Right cardiac atrium (tissue), 5 donors: ENCODE results near the gene KRT31. TPM values are rescaled to one million over a fixed set of nuclear protein-coding genes. Genes with fewer than 3 reads are reported as not detected.

Source experiments
- ATAC-seq, 2 donors: fragments of 200-7000 bp; cut with Tn5 transposase; one replicate each; pipeline versions ENCODE4 v1.8.0 to v1.9.1; 2020; ENCODE audit warnings: moderate library complexity in 2 of 2, mild to moderate bottlenecking in 1 of 2
- DNase-seq, 3 donors: peaks; one replicate each; pipeline ENCODE4 v3.0.0-alpha.2; 2020
- H3K27ac ChIP-seq: one replicate; pipeline ENCODE4 v1.5.1; 2013; ENCODE audit warnings: mild to moderate bottlenecking, low read length, control low read depth, moderate library complexity
- H3K27me3 ChIP-seq: one replicate; pipeline ENCODE4 v1.6.1; 2013; ENCODE audit not compliant: control insufficient read depth, insufficient read depth
- H3K4me1 ChIP-seq: one replicate; pipeline ENCODE4 v1.6.1; 2013; ENCODE audit warnings: low read length; ENCODE audit not compliant: control insufficient read depth, insufficient read depth
- H3K4me3 ChIP-seq: one replicate; pipeline ENCODE4 v1.5.1; 2013; ENCODE audit warnings: low read length, control low read depth
- H3K9me3 ChIP-seq: one replicate; pipeline ENCODE4 v1.6.1; 2013; ENCODE audit warnings: low read length; ENCODE audit not compliant: control insufficient read depth
- WGBS: extraction: QIAGEN DNeasy Blood & Tissue Kit; methylation state at CpG from one replicate; pipeline ENCODE4 v1.1.7; 2013; 5-methylcytosine and 5-hydroxymethylcytosine counted together
- intact Hi-C, 4 donors: fragments of 100-400 bp; cut with DNase I; formaldehyde crosslinking; loops; one replicate each; pipeline versions ENCODE4 v1.11.0 to v1.14.0; 2022 to 2023
- long read RNA-seq, 4 donors: library from polyadenylated mRNA; unstranded; transcript quantifications; one replicate each; pipeline ENCODE4 v2.0.0, GENCODE V29; 2020 to 2021
- polyA plus RNA-seq: library from polyadenylated mRNA; stranded (reverse); fragments of 200-250 nt; gene quantifications from one replicate; pipeline ENCODE4 v1.2.3, GENCODE V29; 2013
- total RNA-seq, 4 donors: library from RNA; stranded (reverse); fragmentation: NEBNext Ultra II Directional; extraction: Animal tissue kit (Norgen Biotek cat#: 25700); gene quantifications; one replicate each; pipeline ENCODE4 v1.2.1, GENCODE V29; 2021
- donor health status: healthy with polysubstance abuse.
- donor health status: DM: no; HTN: yes; CAD: no.
- donor health status: DM: no; HTN: no; CAD: no.
- donor health status: DM: no; HTN: yes; CAD: no; lungs with severe emphysema.
- donor health status: DM: yes; HTN: yes; CAD: no.

Gene KRT31
- not detected for total RNA-seq
- polyA plus RNA-seq, result not detected
- long read RNA-seq, donor 1, result 0 reads
- long read RNA-seq, donor 2, result 0 reads
- long read RNA-seq, donor 3, result 0 reads
- long read RNA-seq, donor 4, result 0 reads

DNA sequence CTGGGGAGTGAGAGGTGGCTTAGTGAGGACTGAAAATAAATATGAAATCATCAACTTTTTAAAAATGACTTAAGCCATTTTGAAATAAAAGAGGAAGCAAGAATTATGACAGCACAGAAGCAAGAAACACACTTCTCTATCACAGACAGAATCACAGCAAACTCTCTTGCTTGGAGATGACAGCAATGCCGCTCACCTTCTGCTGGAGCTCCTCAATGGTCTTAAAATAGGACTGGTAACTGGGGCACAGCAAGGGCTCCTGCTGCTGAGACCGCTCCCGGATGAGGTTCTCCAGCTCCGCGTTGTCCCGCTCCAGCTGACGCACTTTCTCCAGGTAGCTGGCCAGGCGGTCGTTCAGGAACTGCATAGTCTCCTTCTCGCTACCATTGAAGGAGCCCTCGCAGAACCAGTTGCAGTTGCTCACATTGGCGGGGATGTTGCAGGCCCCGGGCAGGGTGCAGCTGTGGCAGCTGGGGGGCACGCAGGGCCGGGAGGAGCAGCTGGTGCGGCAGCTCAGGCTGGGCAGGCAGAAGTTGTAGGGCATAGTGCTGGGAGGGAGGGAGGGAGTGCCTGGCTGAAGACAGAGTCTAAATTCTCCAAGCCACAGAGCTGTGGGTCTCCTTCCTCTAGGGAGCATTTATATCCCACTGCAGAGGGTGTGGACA, at the start of gene KRT31:
KRT31 (minus strand) TSS at position 613 of the 665 bp plus-strand sequence; CDS start at position 544, 69 bp downstream.
- no peaks in the 10 kb centered on the region for H3K27me3 ChIP-seq
- no peak within 1 kb of the TSS for H3K4me3 ChIP-seq
- H3K27ac ChIP-seq, result no peak within 1 kb of the TSS
- WGBS, result 87% methylated on average over 16 of the region's 16 CpGs
- H3K4me1 ChIP-seq, result peaks cover 9% of the 10 kb centered on the region
- no peaks in the 10 kb centered on the region for H3K9me3 ChIP-seq
- DNase-seq (no peak), ATAC-seq (no peak)
- intact Hi-C loops, result no loop called here

- no peak for DNase-seq
- intact Hi-C loops, result no loop called here
- Histone ChIP-seq H3K9me3 (peaks cover 6% of the 10 kb centered on the region), H3K4me3 (no peak overlapping the region), H3K27ac (no peak overlapping the region), H3K4me1 (no peaks in the 10 kb centered on the region), H3K27me3 (peaks cover 2% of the 10 kb centered on the region)
- 29% methylated on average over 2 of the region's 2 CpGs for WGBS
- ATAC-seq, result peak in 1 of 2 donors; percentile 33
These were observed 49.4 kb upstream of the KRT31 start for GRCh38 chr17:41446806-41447205.

- 52% methylated on average over 3 of the region's 3 CpGs for WGBS
- intact Hi-C loops, result no loop called here
- H3K4me3 ChIP-seq, result no peak overlapping the region
- H3K9me3 ChIP-seq, result peaks cover 2% of the 10 kb centered on the region
- H3K27me3 ChIP-seq, result no peaks in the 10 kb centered on the region
- H3K27ac ChIP-seq, result no peak overlapping the region
- DNase-seq (no peak), ATAC-seq (no peak)
- H3K4me1 ChIP-seq, result no peaks in the 10 kb centered on the region
These were observed 47.2 kb upstream of the KRT31 start for GRCh38 chr17:41444640-41445039.

- Histone ChIP-seq H3K9me3 (peaks cover 2% of the 10 kb centered on the region), H3K4me1 (no peaks in the 10 kb centered on the region), H3K4me3 (no peak overlapping the region), H3K27ac (no peak overlapping the region), H3K27me3 (no peaks in the 10 kb centered on the region)
- 54% methylated on average over 1 of the region's 1 CpG for WGBS
- no peak for DNase-seq
- intact Hi-C loops, result no loop called here
- ATAC-seq, result no peak
These were observed 46.8 kb upstream of the KRT31 start for GRCh38 chr17:41444186-41444585.

- Histone ChIP-seq H3K9me3 (peaks cover 2% of the 10 kb centered on the region), H3K27me3 (no peaks in the 10 kb centered on the region), H3K4me3 (no peak overlapping the region), H3K4me1 (no peaks in the 10 kb centered on the region), H3K27ac (no peak overlapping the region)
- intact Hi-C loops, result no loop called here
- WGBS, result 69% methylated on average over 4 of the region's 4 CpGs
- DNase-seq (no peak), ATAC-seq (no peak)
These were observed 45.3 kb upstream of the KRT31 start for GRCh38 chr17:41442739-41443138.

DNA sequence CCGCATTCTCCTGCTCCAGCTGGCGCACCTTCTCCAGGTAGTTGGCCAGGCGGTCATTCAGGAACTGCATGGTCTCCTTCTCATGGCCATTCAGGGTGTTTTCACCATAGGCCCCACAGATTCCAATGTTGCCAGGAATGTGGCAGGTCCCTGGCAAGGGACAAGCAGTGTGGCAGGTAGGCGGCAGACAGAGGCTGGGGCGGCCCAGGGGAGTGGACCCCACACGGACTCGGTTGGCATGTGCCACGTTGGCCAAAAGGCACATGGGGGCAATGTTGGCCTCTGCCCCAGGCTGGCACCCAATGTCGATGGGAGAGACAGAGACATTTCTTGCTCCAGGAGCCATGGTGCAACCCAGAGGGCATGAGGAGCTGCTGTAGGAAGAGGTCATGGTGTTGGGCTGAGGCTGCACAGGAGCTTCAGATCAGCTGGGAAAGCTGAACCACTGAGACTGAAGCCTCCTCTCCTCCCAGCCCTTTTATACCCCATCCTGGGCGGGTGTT, 43.2 kb upstream of the KRT31 start, which contains the start of gene KRT38:
KRT38 (minus strand) TSS at position 453 of the 503 bp plus-strand sequence; CDS start at position 391, 62 bp downstream.
- ATAC-seq (no peak), DNase-seq (no peak)
- Histone ChIP-seq H3K27me3 (no peaks in the 10 kb centered on the region), H3K4me1 (no peaks in the 10 kb centered on the region), H3K9me3 (peaks cover 2% of the 10 kb centered on the region), H3K27ac (no peak within 1 kb of the TSS), H3K4me3 (no peak within 1 kb of the TSS)
- 93% methylated on average over 10 of the region's 10 CpGs for WGBS
- intact Hi-C loops, result no loop called here

DNA sequence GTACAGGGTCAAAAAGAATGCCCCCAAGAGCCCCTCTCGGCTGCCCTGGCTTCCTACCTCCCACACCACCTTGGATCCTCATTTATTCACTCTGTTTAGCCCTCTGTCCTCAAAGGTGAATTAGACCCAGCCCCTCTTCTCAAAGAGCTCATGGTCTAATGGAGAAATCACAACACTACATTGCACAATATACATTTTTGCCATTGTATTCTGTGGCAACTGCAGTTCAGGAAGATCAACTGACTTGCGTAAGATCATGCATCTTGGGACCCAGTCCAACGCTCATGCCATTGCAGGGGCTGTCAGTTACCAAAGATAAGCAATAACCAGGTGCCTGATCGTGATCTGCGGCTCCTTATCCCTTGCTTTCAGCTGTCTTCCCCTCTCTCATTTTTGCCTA, 42.0 kb upstream of the KRT31 start:
- no peaks in the 10 kb centered on the region for H3K4me1 ChIP-seq
- ATAC-seq (no peak), DNase-seq (no peak)
- no peak overlapping the region for H3K27ac ChIP-seq
- 66% methylated on average over 5 of the region's 5 CpGs for WGBS
- H3K4me3 ChIP-seq, result no peak overlapping the region
- no peaks in the 10 kb centered on the region for H3K27me3 ChIP-seq
- peaks cover 2% of the 10 kb centered on the region for H3K9me3 ChIP-seq
- intact Hi-C loops, result no loop called here

- WGBS, result 88% methylated on average over 9 of the region's 9 CpGs
- intact Hi-C loops, result no loop called here
These were observed 40.4 kb upstream of the KRT31 start for GRCh38 chr17:41437769-41438168.

DNA sequence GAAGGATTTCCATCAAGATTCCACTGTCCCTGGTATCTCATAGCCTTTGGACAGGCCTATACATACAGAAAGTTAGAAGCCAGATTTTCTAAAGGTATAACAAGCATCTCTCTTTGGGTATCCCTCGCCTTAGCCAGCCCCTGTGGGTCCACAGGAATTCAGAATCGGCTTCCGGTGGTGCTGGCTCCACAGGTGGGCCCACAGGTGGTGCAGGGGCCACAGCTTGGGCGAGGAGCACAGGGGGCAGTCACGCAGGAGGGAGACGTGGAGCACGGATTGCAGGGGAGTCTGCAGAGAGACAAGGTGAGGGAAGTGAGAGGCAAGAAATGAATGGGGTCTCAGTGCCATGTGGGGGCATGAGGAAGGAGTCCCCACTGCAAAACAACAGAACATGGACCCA, 39.8 kb upstream of the KRT31 start:
- 83% methylated on average over 7 of the region's 7 CpGs for WGBS
- ATAC-seq, result no peak
- Histone ChIP-seq H3K27me3 (no peaks in the 10 kb centered on the region), H3K27ac (no peak overlapping the region), H3K4me3 (no peak overlapping the region), H3K4me1 (no peaks in the 10 kb centered on the region), H3K9me3 (no peaks in the 10 kb centered on the region)
- no peak for DNase-seq
- intact Hi-C loops, result no loop called here

More at GRCh38 chr17:41437769-41438168, 40.4 kb upstream of the KRT31 start:
- Histone ChIP-seq H3K9me3 (no peaks in the 10 kb centered on the region), H3K27ac (no peak overlapping the region), H3K4me1 (no peaks in the 10 kb centered on the region), H3K4me3 (no peak overlapping the region), H3K27me3 (no peaks in the 10 kb centered on the region)
- no peak for DNase-seq
- no peak for ATAC-seq

- no peaks in the 10 kb centered on the region for H3K9me3 ChIP-seq
- 34% methylated on average over 5 of the region's 5 CpGs for WGBS
- ATAC-seq, result no peak
- no peak for DNase-seq
- no peak overlapping the region for H3K27ac ChIP-seq
- intact Hi-C loops, result no loop called here
- H3K4me1 ChIP-seq, result no peaks in the 10 kb centered on the region
- H3K27me3 ChIP-seq, result no peaks in the 10 kb centered on the region
- H3K4me3 ChIP-seq, result no peak overlapping the region
These were observed 37.0 kb upstream of the KRT31 start for GRCh38 chr17:41434415-41434814.

GRCh38 chr17:41434005-41434404, 36.6 kb upstream of the KRT31 start:
- Histone ChIP-seq H3K27ac (no peak overlapping the region), H3K4me3 (no peak overlapping the region), H3K27me3 (no peaks in the 10 kb centered on the region), H3K9me3 (no peaks in the 10 kb centered on the region), H3K4me1 (no peaks in the 10 kb centered on the region)
- no peak for ATAC-seq
- DNase-seq, result no peak
- WGBS, result 27% methylated on average over 4 of the region's 4 CpGs
- intact Hi-C loops, result no loop called here
